ENCODE data around the gene HINT3.

HINT3 gene

GRCh38 chr6:125961117-125961516 lies 4.5 kb downstream of the HINT3 start:
- ChIA-PET POLR2A (interaction anchor here (0.8 to 1.8 kb wide), 3 partner anchors 25 to 170 kb away, joined by 3 to 6 read pairs (median 3); partner anchors contain the start of genes NCOA7 and TRMT11), CTCF (interaction anchor here (0.8 to 1.4 kb wide), 3 partner anchors 14 to 55 kb away, joined by 3 to 4 read pairs (median 3); partner anchors contain the start of gene TRMT11)
- TF ChIP-seq PKNOX1 (IDR thresholded peaks at IDR 0.05) (no peak), ZNF384 (IDR thresholded peaks at IDR 0.05) (no peak), NFRKB (IDR thresholded peaks at IDR 0.05) (no peak), FOXA1 (IDR thresholded peaks at IDR 0.05) (no peak), FOXM1 (IDR thresholded peaks at IDR 0.05; ENCODE audit: borderline replicate concordance) (no peak), SP1 (IDR thresholded peaks at IDR 0.05) (no peak)
- no peak for DNase-seq (ENCODE audit: extremely low spot score)

GRCh38 chr6:125962900-125963497 lies 6.4 kb downstream of the HINT3 start:
- DNase-seq (ENCODE audit: extremely low spot score), result no peak
- no peak for TF ChIP-seq ARNT (IDR thresholded peaks at IDR 0.05)
- no peak for TF ChIP-seq FOXM1 (IDR thresholded peaks at IDR 0.05; ENCODE audit: borderline replicate concordance)
- TF ChIP-seq ZNF384 (IDR thresholded peaks at IDR 0.05), result no peak
- no peak for TF ChIP-seq SUZ12 (IDR thresholded peaks at IDR 0.05)
- no peak for TF ChIP-seq TARDBP (IDR thresholded peaks at IDR 0.05)
- TF ChIP-seq HDGF (IDR thresholded peaks at IDR 0.05; ENCODE audit: borderline replicate concordance), result no peak
- no peak for TF ChIP-seq CTBP1 (IDR thresholded peaks at IDR 0.05; ENCODE audit: borderline replicate concordance)
- no peak for TF ChIP-seq PKNOX1 (IDR thresholded peaks at IDR 0.05)
- no peak for TF ChIP-seq NFRKB (IDR thresholded peaks at IDR 0.05)
- TF ChIP-seq FOXA1 (IDR thresholded peaks at IDR 0.05), result no peak
- no peak for TF ChIP-seq FOXK2 (IDR thresholded peaks at IDR 0.05)
- no peak for TF ChIP-seq BHLHE40 (IDR thresholded peaks at IDR 0.05; ENCODE audit: borderline replicate concordance)
- no peak for TF ChIP-seq ELF4 (IDR thresholded peaks at IDR 0.05)
- no peak for TF ChIP-seq SP1 (IDR thresholded peaks at IDR 0.05)
- POLR2A ChIA-PET, result interaction anchor here (1.8 kb wide), 1 partner anchor 23 kb away, joined by 6 read pairs; the partner anchor contains the start of gene TRMT11
- CTCF ChIA-PET, result interaction anchor here (0.8 to 1.5 kb wide), 2 partner anchors 11 to 216 kb away, joined by 3 to 4 read pairs; no protein-coding TSS in a partner anchor

- DNase-seq (ENCODE audit: extremely low spot score), result no peak
- CTCF ChIA-PET, result interaction anchor here (0.9 to 1.5 kb wide), 2 partner anchors 8 to 11 kb away, joined by 3 to 4 read pairs; no protein-coding TSS in a partner anchor
- POLR2A ChIA-PET, result interaction anchor here (1.4 to 1.8 kb wide), 2 partner anchors 7 to 22 kb away, joined by 6 read pairs; partner anchors contain the start of genes HINT3 and TRMT11
- TF ChIP-seq L3MBTL2 (conservative IDR thresholded peaks at IDR 0.05) (no peak), NFRKB (IDR thresholded peaks at IDR 0.05) (no peak), FOXK2 (IDR thresholded peaks at IDR 0.05) (no peak), BHLHE40 (IDR thresholded peaks at IDR 0.05; ENCODE audit: borderline replicate concordance) (no peak), SP1 (IDR thresholded peaks at IDR 0.05) (no peak), HDGF (IDR thresholded peaks at IDR 0.05; ENCODE audit: borderline replicate concordance) (no peak), ARNT (IDR thresholded peaks at IDR 0.05) (no peak), ELF4 (IDR thresholded peaks at IDR 0.05) (no peak), PKNOX1 (IDR thresholded peaks at IDR 0.05) (no peak), TARDBP (IDR thresholded peaks at IDR 0.05) (no peak), LEF1 (IDR thresholded peaks at IDR 0.05; ENCODE audit: borderline replicate concordance) (no peak), CTBP1 (IDR thresholded peaks at IDR 0.05; ENCODE audit: borderline replicate concordance) (no peak), SUZ12 (IDR thresholded peaks at IDR 0.05) (no peak), FOXA1 (IDR thresholded peaks at IDR 0.05) (no peak), ZNF384 (IDR thresholded peaks at IDR 0.05) (no peak), FOXM1 (IDR thresholded peaks at IDR 0.05; ENCODE audit: borderline replicate concordance) (no peak)
Observed at GRCh38 chr6:125963817-125964216, 7.2 kb downstream of the HINT3 start.

- POLR2A ChIA-PET, result no interaction called here
- TF ChIP-seq ARNT (IDR thresholded peaks at IDR 0.05) (no peak), SP1 (IDR thresholded peaks at IDR 0.05) (no peak), SUZ12 (IDR thresholded peaks at IDR 0.05) (no peak), FOXM1 (IDR thresholded peaks at IDR 0.05; ENCODE audit: borderline replicate concordance) (no peak), FOXK2 (IDR thresholded peaks at IDR 0.05) (no peak), LEF1 (IDR thresholded peaks at IDR 0.05; ENCODE audit: borderline replicate concordance) (no peak), PKNOX1 (IDR thresholded peaks at IDR 0.05) (peak; percentile 41; the same call in 1 of the 2 replicates), L3MBTL2 (conservative IDR thresholded peaks at IDR 0.05) (no peak), ELF4 (IDR thresholded peaks at IDR 0.05) (no peak)
- CTCF ChIA-PET, result no interaction called here
- no peak for DNase-seq (ENCODE audit: extremely low spot score)
Observed at GRCh38 chr6:125966569-125966968, 10.0 kb downstream of the HINT3 start.

GRCh38 chr6:125968493-125968892 lies 11.9 kb downstream of the HINT3 start:
- no peak for DNase-seq (ENCODE audit: extremely low spot score)
- no peak for TF ChIP-seq CTBP1 (IDR thresholded peaks at IDR 0.05; ENCODE audit: borderline replicate concordance)
- no peak for TF ChIP-seq ZNF384 (IDR thresholded peaks at IDR 0.05)
- no peak for TF ChIP-seq NFRKB (IDR thresholded peaks at IDR 0.05)
- TF ChIP-seq SUZ12 (IDR thresholded peaks at IDR 0.05), result no peak
- TF ChIP-seq PKNOX1 (IDR thresholded peaks at IDR 0.05), result no peak
- no peak for TF ChIP-seq ARNT (IDR thresholded peaks at IDR 0.05)
- no peak for TF ChIP-seq LEF1 (IDR thresholded peaks at IDR 0.05; ENCODE audit: borderline replicate concordance)
- no peak for TF ChIP-seq FOXK2 (IDR thresholded peaks at IDR 0.05)
- TF ChIP-seq ELF4 (IDR thresholded peaks at IDR 0.05), result no peak
- TF ChIP-seq BHLHE40 (IDR thresholded peaks at IDR 0.05; ENCODE audit: borderline replicate concordance), result no peak
- no peak for TF ChIP-seq FOXA1 (IDR thresholded peaks at IDR 0.05)
- TF ChIP-seq L3MBTL2 (conservative IDR thresholded peaks at IDR 0.05), result no peak
- no peak for TF ChIP-seq SP1 (IDR thresholded peaks at IDR 0.05)
- TF ChIP-seq TARDBP (IDR thresholded peaks at IDR 0.05), result no peak
- no peak for TF ChIP-seq HDGF (IDR thresholded peaks at IDR 0.05; ENCODE audit: borderline replicate concordance)
- no peak for TF ChIP-seq FOXM1 (IDR thresholded peaks at IDR 0.05; ENCODE audit: borderline replicate concordance)
- CTCF ChIA-PET, result no interaction called here
- POLR2A ChIA-PET, result no interaction called here

Data from HEK293T (cell line).